ENCODE measurements around the gene NRIP1. TPM values are rescaled to one million over a fixed set of nuclear protein-coding genes. Genes with fewer than 3 reads are reported as not detected.

Gene NRIP1
- polyA plus RNA-seq, 3 donors: 4.3 to 28.2 (median 23.5) TPM

DNA sequence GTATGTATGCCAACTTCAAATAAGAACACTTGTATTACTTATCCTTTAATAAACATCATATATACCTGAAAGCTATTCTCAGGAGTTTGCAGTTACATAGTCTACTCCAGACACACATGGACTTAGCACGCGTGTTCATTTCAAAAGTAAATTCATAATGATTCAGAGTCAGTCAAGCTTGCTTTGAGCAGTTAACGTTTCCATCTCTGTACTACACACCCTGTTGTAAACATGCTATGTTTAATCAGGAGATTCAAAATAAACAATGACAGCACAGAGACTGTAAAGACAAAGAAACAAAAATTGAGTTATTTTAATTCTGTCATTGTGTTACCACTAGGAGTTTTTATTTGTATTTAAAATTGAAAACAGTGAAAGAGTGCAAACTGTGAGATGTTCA is 119.6 kb downstream of the NRIP1 start:
- Histone ChIP-seq H3K9ac (ENCODE audit: insufficient read depth, low read length, poor library complexity, severe bottlenecking) (no peak overlapping the region), H2AFZ (ENCODE audit: insufficient read depth, low read depth, low read length, poor library complexity, severe bottlenecking) (no peak overlapping the region), H3K4me1 (ENCODE audit: control insufficient read depth in 1 of 2, insufficient read depth in 2 of 2, low read length in 2 of 2) (no peaks in the 10 kb centered on the region), H3K9me3 (replicated peaks in 1 of 2; ENCODE audit: control insufficient read depth in 1 of 2, insufficient read depth in 1 of 2, low read length in 2 of 2) (peaks cover 0 to 3% of the 10 kb centered on the region in 2 donors), H3K4me2 (replicated peaks; ENCODE audit: extremely low read depth, low read length, poor library complexity, severe bottlenecking) (no peak overlapping the region), H3K36me3 (replicated peaks in 1 of 2; ENCODE audit: control insufficient read depth in 1 of 2, insufficient read depth in 2 of 2, low read length in 2 of 2) (no peaks in the 10 kb centered on the region), H3K27me3 (ENCODE audit: control insufficient read depth in 2 of 2, insufficient read depth in 2 of 2, low read length in 2 of 2) (no peaks in the 10 kb centered on the region), H4K20me1 (ENCODE audit: insufficient read depth, low read length) (no peaks in the 10 kb centered on the region), H3K27ac (ENCODE audit: low read depth in 1 of 2, low read length in 2 of 2) (no peak overlapping the region), H3K4me3 (replicated peaks in 1 of 3; ENCODE audit: low read depth in 2 of 3, low read length in 3 of 3) (no peak overlapping the region), H3K79me2 (ENCODE audit: insufficient read depth, low read length) (no peaks in the 10 kb centered on the region)
- WGBS (ENCODE audit: insufficient coverage): no CpG with 5 or more reads among the region's 3 CpGs
- Mint-ChIP-seq H3K4me3 (no peak overlapping the region), H3K36me3 (no peaks in the 10 kb centered on the region), H3K27ac (no peak overlapping the region), H3K4me1 (peaks cover 2% of the 10 kb centered on the region), H3K27me3 (ENCODE audit: low read depth in 3 of 3) (no peaks in the 10 kb centered on the region), H3K9me3 (peaks cover 0 to 8% (median 3%) of the 10 kb centered on the region in 7 donors)
- intact Hi-C loops (cut with micrococcal nuclease): no loop called here
- no peak for DNase-seq
- TF ChIP-seq, protein P1, sequence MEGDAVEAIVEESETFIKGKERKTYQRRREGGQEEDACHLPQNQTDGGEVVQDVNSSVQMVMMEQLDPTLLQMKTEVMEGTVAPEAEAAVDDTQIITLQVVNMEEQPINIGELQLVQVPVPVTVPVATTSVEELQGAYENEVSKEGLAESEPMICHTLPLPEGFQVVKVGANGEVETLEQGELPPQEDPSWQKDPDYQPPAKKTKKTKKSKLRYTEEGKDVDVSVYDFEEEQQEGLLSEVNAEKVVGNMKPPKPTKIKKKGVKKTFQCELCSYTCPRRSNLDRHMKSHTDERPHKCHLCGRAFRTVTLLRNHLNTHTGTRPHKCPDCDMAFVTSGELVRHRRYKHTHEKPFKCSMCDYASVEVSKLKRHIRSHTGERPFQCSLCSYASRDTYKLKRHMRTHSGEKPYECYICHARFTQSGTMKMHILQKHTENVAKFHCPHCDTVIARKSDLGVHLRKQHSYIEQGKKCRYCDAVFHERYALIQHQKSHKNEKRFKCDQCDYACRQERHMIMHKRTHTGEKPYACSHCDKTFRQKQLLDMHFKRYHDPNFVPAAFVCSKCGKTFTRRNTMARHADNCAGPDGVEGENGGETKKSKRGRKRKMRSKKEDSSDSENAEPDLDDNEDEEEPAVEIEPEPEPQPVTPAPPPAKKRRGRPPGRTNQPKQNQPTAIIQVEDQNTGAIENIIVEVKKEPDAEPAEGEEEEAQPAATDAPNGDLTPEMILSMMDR (IDR thresholded peaks at IDR 0.05): no peak

DNA sequence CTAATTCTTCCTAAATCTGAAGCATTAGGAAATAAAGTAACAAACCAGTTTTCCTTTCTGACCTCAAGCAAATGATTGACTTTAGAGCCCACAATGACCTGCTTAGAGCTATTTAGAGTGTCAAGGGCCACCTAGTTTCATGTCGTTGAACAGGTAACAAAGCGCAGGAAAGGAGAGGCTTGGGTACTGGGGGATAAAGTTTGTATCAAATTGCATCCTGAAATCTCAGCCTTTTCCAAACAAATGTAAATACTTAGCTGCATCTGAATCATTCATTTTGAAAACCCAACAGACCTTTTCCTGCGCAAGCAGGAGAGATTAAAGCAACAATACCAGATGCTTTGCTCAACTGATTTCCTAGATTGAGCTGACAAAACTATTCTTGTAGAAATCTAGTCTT is 121.2 kb downstream of the NRIP1 start:
- Mint-ChIP-seq H3K4me1 (peaks cover 2% of the 10 kb centered on the region), H3K27ac (no peak overlapping the region), H3K4me3 (no peak overlapping the region), H3K36me3 (no peaks in the 10 kb centered on the region), H3K9me3 (peaks cover 10 to 18% (median 16%) of the 10 kb centered on the region in 7 donors), H3K27me3 (ENCODE audit: low read depth in 3 of 3) (peaks cover 0 to 4% (median 0%) of the 10 kb centered on the region in 3 donors)
- no CpG with 5 or more reads among the region's 3 CpGs for WGBS (ENCODE audit: insufficient coverage)
- Histone ChIP-seq H3K27ac (ENCODE audit: low read depth in 1 of 2, low read length in 2 of 2) (no peak overlapping the region), H3K9me3 (replicated peaks in 1 of 2; ENCODE audit: control insufficient read depth in 1 of 2, insufficient read depth in 1 of 2, low read length in 2 of 2) (peaks cover 6 to 15% of the 10 kb centered on the region in 2 donors), H3K4me3 (replicated peaks in 1 of 3; ENCODE audit: low read depth in 2 of 3, low read length in 3 of 3) (no peak overlapping the region), H3K4me2 (replicated peaks; ENCODE audit: extremely low read depth, low read length, poor library complexity, severe bottlenecking) (no peak overlapping the region), H3K36me3 (replicated peaks in 1 of 2; ENCODE audit: control insufficient read depth in 1 of 2, insufficient read depth in 2 of 2, low read length in 2 of 2) (no peaks in the 10 kb centered on the region), H4K20me1 (ENCODE audit: insufficient read depth, low read length) (no peaks in the 10 kb centered on the region), H3K9ac (ENCODE audit: insufficient read depth, low read length, poor library complexity, severe bottlenecking) (no peak overlapping the region), H3K27me3 (ENCODE audit: control insufficient read depth in 2 of 2, insufficient read depth in 2 of 2, low read length in 2 of 2) (no peaks in the 10 kb centered on the region), H3K79me2 (ENCODE audit: insufficient read depth, low read length) (no peaks in the 10 kb centered on the region), H2AFZ (ENCODE audit: insufficient read depth, low read depth, low read length, poor library complexity, severe bottlenecking) (no peak overlapping the region), H3K4me1 (ENCODE audit: control insufficient read depth in 1 of 2, insufficient read depth in 2 of 2, low read length in 2 of 2) (no peaks in the 10 kb centered on the region)
- DNase-seq: no peak
- TF ChIP-seq, protein P1 (IDR thresholded peaks at IDR 0.05): no peak
- intact Hi-C loops (cut with micrococcal nuclease): no loop called here

Data from CD14-positive monocyte (primary cell).